Skeletal muscle tissue (tissue), 4 donors: ENCODE data around the gene ARF4. TPM values are rescaled to one million over a fixed set of nuclear protein-coding genes. Genes with fewer than 3 reads are reported as not detected.

Experiments used
- H3K27ac ChIP-seq: one replicate; pipeline ENCODE4 v1.7.0; 2013; ENCODE audit warnings: mild to moderate bottlenecking, low read depth, low read length, inconsistent platforms
- H3K27me3 ChIP-seq, 3 donors: one replicate each; pipeline ENCODE4 v1.7.0; 2013; ENCODE audit warnings: low read length in 3 of 3; ENCODE audit not compliant: control insufficient read depth in 3 of 3, insufficient read depth in 3 of 3
- H3K36me3 ChIP-seq, 3 donors: one replicate each; pipeline ENCODE4 v1.7.0; 2013; ENCODE audit warnings: low read length in 3 of 3; ENCODE audit not compliant: control insufficient read depth in 3 of 3, insufficient read depth in 3 of 3
- H3K4me1 ChIP-seq, 3 donors: one replicate each; pipeline ENCODE4 v1.7.0; 2013; ENCODE audit warnings: low read length in 3 of 3, mild to moderate bottlenecking in 3 of 3; ENCODE audit not compliant: control insufficient read depth in 3 of 3, insufficient read depth in 3 of 3
- H3K4me3 ChIP-seq, 3 donors: one replicate each; pipeline ENCODE4 v1.7.0; 2013; ENCODE audit warnings: low read length in 3 of 3
- H3K9ac ChIP-seq, 3 donors: one replicate each; pipeline ENCODE4 v1.7.0; 2013; ENCODE audit warnings: low read length in 3 of 3, mild to moderate bottlenecking in 3 of 3, moderate library complexity in 2 of 3, low read depth in 1 of 3
- H3K9me3 ChIP-seq, 3 donors: one replicate each; pipeline ENCODE4 v1.7.0; 2013; ENCODE audit warnings: low read length in 3 of 3; ENCODE audit not compliant: control insufficient read depth in 3 of 3
- total RNA-seq: library from RNA; depleted of rRNA; stranded (reverse); fragments of >200 nt; gene quantifications from one replicate; pipeline ENCODE4 v1.2.3, GENCODE V29; 2014
- donor health status: Osteomylitis.

The ARF4 gene
- total RNA-seq, 1 donor from 2014 or later = 117 TPM

- Histone ChIP-seq H3K9ac (no peak overlapping the region), H3K27ac (no peak overlapping the region), H3K4me3 (no peak overlapping the region), H3K9me3 (no peaks in the 10 kb centered on the region), H3K27me3 (no peaks in the 10 kb centered on the region), H3K4me1 (no peaks in the 10 kb centered on the region), H3K36me3 (peaks cover 0 to 10% (median 0%) of the 10 kb centered on the region in 3 donors)
Observed at GRCh38 chr3:57586778-57587177, 10.4 kb downstream of the ARF4 start.

DNA sequence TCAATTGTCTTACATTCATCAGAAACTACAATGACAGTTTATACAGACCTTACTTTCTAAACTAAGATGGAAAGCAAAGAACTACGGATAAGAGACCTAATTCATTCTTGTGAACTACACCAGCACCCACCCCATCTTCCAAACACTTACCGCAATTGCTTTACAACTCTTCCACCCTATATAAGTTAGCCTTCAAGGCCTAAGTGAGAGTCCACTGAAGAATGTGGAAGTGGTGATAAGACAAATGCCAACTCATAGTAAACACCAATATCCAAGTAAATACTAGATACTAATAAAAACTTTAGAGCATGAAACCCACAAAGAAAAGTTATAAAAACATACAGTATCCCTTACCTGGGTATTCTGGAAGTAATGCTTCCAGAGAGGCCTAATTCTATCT, 13.6 kb downstream of the ARF4 start:
- no peaks in the 10 kb centered on the region for H3K4me1 ChIP-seq
- no peak overlapping the region for H3K9ac ChIP-seq

DNA sequence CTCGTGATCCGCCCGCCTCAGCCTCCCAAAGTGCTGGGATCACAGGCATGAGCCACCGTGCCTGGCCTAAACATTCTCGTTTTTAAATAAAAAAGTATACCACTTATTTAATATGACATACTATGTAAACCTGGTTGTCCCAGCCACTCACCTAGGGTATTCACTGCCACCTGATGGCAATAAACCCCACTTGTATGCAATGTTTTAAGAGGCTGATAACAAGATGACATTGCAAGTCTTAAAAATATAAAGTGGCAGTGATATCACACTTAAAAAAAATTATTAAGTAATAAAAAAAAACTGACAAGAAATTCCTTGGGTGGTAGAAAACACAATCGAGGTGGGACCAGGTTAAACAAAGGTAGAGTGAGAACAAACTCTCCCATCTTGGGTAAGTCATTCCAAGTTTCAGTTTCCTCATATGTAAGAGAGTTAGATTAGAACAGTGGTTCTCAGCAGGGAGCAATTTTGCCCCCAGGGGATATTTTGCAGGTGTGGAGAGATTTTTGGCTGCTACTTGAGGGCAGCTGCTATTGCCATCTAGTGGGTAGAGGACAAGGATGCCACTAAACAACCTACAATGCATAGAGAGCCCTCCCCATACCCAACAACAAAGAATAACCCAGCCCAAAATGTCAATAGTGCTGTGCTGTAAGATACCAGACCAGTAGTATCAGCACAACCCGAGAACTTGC, 14.5 kb downstream of the ARF4 start:
- H3K4me1 ChIP-seq = no peaks in the 10 kb centered on the region
- H3K4me3 ChIP-seq = no peak overlapping the region
- H3K27ac ChIP-seq = no peak overlapping the region
- H3K9me3 ChIP-seq = no peaks in the 10 kb centered on the region
- peaks cover 0 to 23% (median 6%) of the 10 kb centered on the region in 3 donors for H3K36me3 ChIP-seq
- no peak overlapping the region for H3K9ac ChIP-seq
- no peaks in the 10 kb centered on the region for H3K27me3 ChIP-seq

More for the DNA sequence above, 13.6 kb downstream of the ARF4 start:
- Histone ChIP-seq H3K9me3 (no peaks in the 10 kb centered on the region), H3K27ac (no peak overlapping the region), H3K4me3 (no peak overlapping the region), H3K27me3 (no peaks in the 10 kb centered on the region), H3K36me3 (peaks cover 0 to 15% (median 3%) of the 10 kb centered on the region in 3 donors)

- H3K4me1 ChIP-seq = peaks cover 0 to 9% (median 0%) of the 10 kb centered on the region in 3 donors
- H3K4me3 ChIP-seq = no peak overlapping the region
- peaks cover 4 to 34% (median 24%) of the 10 kb centered on the region in 3 donors for H3K36me3 ChIP-seq
- H3K27ac ChIP-seq = no peak overlapping the region
- H3K9ac ChIP-seq = no peak overlapping the region
- no peaks in the 10 kb centered on the region for H3K27me3 ChIP-seq
- no peaks in the 10 kb centered on the region for H3K9me3 ChIP-seq
Observed at GRCh38 chr3:57577801-57578200, 19.3 kb downstream of the ARF4 start.

DNA sequence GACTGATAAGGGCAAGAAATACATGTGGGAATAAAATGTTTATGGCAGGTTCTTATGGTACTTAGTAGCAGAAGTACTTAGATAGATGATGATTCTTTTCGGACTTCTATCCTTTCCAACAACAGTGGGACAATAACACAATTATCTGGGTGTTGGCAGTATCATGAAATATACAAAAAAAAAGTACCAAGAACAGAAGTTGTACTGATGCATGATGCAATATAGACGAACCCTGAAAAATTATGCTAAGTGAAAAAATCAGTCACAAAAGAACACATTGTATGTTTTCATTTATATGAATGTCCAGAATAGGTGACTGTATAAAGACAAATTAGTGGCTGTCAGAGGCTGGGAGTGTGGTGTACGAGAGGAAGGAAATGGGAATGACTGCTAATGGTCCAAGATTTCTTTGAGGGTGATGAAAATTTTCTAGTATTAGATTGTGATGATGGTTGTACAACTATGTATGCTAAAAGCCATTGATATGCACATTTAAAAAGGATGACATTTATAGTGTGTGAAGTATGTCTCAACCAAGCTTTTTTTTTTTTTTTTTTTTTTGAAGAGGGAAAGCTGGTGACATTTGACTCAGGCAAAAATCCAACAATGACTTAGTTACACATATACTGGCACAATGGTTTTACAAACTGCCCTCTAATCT, 21.0 kb downstream of the ARF4 start:
- H3K36me3 ChIP-seq = peaks cover 4 to 39% (median 24%) of the 10 kb centered on the region in 3 donors
- no peaks in the 10 kb centered on the region for H3K9me3 ChIP-seq
- peaks cover 0 to 9% (median 0%) of the 10 kb centered on the region in 3 donors for H3K4me1 ChIP-seq
- no peak overlapping the region for H3K27ac ChIP-seq
- no peak overlapping the region for H3K4me3 ChIP-seq
- H3K9ac ChIP-seq = no peak overlapping the region
- no peaks in the 10 kb centered on the region for H3K27me3 ChIP-seq

- Histone ChIP-seq H3K9ac (no peak overlapping the region), H3K27ac (no peak overlapping the region), H3K9me3 (no peaks in the 10 kb centered on the region), H3K36me3 (peaks cover 7 to 33% (median 20%) of the 10 kb centered on the region in 3 donors), H3K4me3 (no peak overlapping the region), H3K4me1 (peaks cover 0 to 7% (median 0%) of the 10 kb centered on the region in 3 donors), H3K27me3 (no peaks in the 10 kb centered on the region)
Observed at GRCh38 chr3:57572096-57572495, 25.0 kb downstream of the ARF4 start.

- H3K4me3 ChIP-seq = no peak overlapping the region
- no peaks in the 10 kb centered on the region for H3K4me1 ChIP-seq
- H3K27ac ChIP-seq = no peak overlapping the region
- no peaks in the 10 kb centered on the region for H3K9me3 ChIP-seq
- H3K36me3 ChIP-seq = peaks cover 7 to 32% (median 20%) of the 10 kb centered on the region in 3 donors
- H3K27me3 ChIP-seq = no peaks in the 10 kb centered on the region
- no peak overlapping the region for H3K9ac ChIP-seq
Observed at GRCh38 chr3:57570878-57571277, 26.3 kb downstream of the ARF4 start.

DNA sequence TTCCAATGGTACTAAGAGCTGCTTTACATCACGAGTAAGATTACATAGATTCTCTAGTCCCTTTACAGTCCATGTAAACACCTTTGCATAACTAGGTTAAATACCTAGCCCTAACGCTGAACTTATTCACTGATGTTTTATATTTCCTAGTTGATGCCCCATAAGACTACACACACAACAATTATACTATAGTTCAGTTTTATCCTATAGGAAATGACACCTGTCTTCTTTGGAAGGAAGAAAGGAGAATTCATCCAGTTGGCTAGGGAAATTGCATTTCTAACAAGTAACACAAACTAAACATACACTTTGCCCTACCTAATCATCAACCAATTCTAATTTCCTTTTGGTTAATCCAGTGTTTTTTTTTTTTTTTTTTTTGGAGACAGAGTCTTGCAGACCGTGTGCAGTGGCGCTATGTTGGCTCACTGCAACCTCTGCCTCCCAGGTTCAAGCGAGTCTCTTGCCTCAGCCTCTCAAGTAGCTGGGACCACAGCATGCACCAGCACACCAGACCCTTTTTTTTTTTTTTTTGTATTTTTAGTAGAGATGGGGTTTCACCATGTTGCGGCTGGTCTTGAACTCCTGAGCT, 27.2 kb downstream of the ARF4 start:
- Histone ChIP-seq H3K4me3 (no peak overlapping the region), H3K9me3 (no peaks in the 10 kb centered on the region), H3K27ac (no peak overlapping the region), H3K4me1 (no peaks in the 10 kb centered on the region), H3K36me3 (peaks cover 7 to 28% (median 14%) of the 10 kb centered on the region in 3 donors), H3K9ac (no peak overlapping the region), H3K27me3 (no peaks in the 10 kb centered on the region)

DNA sequence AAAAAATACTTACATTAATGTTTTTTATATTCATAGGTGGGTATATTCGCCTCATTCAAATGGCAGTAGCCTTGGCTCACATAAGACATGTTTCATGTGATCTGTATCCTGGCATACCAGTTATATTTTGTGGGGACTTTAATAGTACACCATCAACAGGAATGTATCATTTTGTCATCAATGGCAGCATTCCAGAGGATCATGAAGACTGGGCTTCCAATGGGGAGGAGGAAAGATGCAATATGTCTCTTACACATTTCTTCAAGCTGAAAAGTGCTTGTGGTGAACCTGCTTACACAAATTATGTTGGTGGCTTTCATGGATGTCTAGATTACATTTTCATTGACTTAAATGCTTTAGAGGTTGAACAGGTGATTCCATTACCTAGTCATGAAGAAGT, 37.6 kb downstream of the ARF4 start:
- peaks cover 6 to 14% (median 8%) of the 10 kb centered on the region in 3 donors for H3K36me3 ChIP-seq
- H3K9me3 ChIP-seq = no peaks in the 10 kb centered on the region
- H3K27ac ChIP-seq = no peak overlapping the region
- no peak overlapping the region for H3K9ac ChIP-seq
- H3K4me1 ChIP-seq = peaks cover 16 to 26% (median 23%) of the 10 kb centered on the region in 3 donors
- no peak overlapping the region for H3K4me3 ChIP-seq
- H3K27me3 ChIP-seq = no peaks in the 10 kb centered on the region

GRCh38 chr3:57557085-57557537, 40.0 kb downstream of the ARF4 start:
- peak overlapping the region; percentile 90 for H3K27ac ChIP-seq
- no peaks in the 10 kb centered on the region for H3K27me3 ChIP-seq
- H3K9ac ChIP-seq = peak overlapping the region; percentile 91 to 96 (median 95)
- H3K4me3 ChIP-seq = peak overlapping the region; percentile 88 to 93 (median 92)
- H3K4me1 ChIP-seq = peaks cover 16 to 26% (median 23%) of the 10 kb centered on the region in 3 donors
- peaks cover 2 to 11% (median 8%) of the 10 kb centered on the region in 3 donors for H3K36me3 ChIP-seq
- H3K9me3 ChIP-seq = no peaks in the 10 kb centered on the region
